Left renal pelvis (tissue), 4 donors: Measurements from ENCODE around the gene NDUFV1. TPM values are rescaled to one million over a fixed set of nuclear protein-coding genes. Genes with fewer than 3 reads are reported as not detected.
A peak's percentile ranks its signal among the peaks of the same experiment; 100 is the strongest.
"Not testable (repeated sequence)": the region's sequence is repeated elsewhere in the genome, so short reads cannot be mapped to it uniquely, and the experiment has no call there.

Source experiments
- DNase-seq, 4 donors: peaks; one replicate each; pipeline ENCODE4 v3.0.0-alpha.2; 2013; ENCODE audit warnings: low read depth in 4 of 4, low spot score in 3 of 4
- polyA plus RNA-seq, 4 donors: library from polyadenylated mRNA; unstranded; fragments of 120-200 nt; gene quantifications; one replicate each; pipeline ENCODE4 v1.2.1, GENCODE V29; 2013; ENCODE audit not compliant: insufficient read length in 4 of 4

Gene NDUFV1
- polyA plus RNA-seq, 4 donors, result 122 to 271 (median 155) TPM

DNA sequence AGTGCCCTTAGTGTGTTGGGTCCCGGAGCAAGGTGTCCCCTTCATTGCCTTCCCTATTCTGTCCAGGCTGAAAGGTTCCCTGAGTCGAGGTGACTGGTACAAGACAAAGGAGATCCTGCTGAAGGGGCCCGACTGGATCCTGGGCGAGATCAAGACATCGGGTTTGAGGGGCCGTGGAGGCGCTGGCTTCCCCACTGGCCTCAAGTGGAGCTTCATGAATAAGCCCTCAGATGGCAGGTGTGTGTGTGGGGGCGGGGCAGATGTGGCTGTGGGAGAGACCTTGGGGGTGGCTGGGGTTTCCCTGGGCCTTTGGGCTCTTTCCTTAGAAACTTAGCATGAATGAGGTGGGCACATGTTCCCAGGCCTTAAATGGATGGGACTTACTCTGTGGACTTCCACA is 1.8 kb downstream of the NDUFV1 start:
- DNase-seq, result no peak

GRCh38 chr11:67609316-67609715 is 2.6 kb downstream of the NDUFV1 start:
- no peak for DNase-seq

DNA sequence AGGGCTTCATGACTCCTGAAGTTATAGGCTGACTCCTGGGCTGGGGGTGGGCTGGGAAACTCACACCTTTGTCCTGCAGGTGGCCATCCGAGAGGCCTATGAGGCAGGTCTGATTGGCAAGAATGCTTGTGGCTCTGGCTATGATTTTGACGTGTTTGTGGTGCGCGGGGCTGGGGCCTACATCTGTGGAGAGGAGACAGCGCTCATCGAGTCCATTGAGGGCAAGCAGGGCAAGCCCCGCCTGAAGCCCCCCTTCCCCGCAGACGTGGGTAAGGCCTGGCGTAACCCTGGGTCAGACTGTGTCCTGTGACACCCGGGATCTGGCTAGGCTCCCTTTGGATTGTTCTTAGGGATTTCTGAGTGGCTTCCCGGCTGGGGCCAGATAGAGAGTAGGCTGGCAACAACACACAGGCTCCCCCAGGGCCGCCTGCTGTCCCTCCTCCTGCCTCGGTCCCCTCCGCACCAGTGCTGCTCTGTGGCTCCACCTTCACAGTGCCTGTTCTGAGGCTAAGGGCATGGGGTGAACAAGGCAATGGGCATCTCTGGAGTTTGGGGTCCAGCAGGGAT is 3.6 kb downstream of the NDUFV1 start:
- DNase-seq, result no peak

DNA sequence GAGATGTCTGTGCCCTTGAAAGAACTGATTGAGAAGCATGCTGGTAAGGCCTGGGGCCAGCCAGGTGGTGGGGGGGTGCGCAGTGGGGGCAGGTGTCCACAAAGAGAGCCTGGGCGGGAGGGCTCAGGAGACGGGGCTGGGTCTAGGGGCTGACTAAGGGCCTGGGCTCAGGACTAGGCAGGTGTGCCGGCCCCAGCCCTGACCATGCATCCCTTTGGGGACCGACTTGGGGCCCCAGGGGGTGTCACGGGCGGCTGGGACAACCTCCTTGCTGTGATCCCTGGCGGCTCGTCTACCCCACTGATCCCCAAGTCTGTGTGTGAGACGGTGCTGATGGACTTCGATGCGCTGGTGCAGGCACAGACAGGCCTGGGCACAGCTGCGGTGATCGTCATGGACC is 4.4 kb downstream of the NDUFV1 start:
- DNase-seq, result no peak

- no peak for DNase-seq
Measured at GRCh38 chr11:67611704-67612587, 5.2 kb downstream of the NDUFV1 start.

GRCh38 chr11:67612751-67613150 is 6.0 kb downstream of the NDUFV1 start:
- DNase-seq, result no peak

- no peak for DNase-seq
Measured at GRCh38 chr11:67613313-67613959, 6.7 kb downstream of the NDUFV1 start.

DNA sequence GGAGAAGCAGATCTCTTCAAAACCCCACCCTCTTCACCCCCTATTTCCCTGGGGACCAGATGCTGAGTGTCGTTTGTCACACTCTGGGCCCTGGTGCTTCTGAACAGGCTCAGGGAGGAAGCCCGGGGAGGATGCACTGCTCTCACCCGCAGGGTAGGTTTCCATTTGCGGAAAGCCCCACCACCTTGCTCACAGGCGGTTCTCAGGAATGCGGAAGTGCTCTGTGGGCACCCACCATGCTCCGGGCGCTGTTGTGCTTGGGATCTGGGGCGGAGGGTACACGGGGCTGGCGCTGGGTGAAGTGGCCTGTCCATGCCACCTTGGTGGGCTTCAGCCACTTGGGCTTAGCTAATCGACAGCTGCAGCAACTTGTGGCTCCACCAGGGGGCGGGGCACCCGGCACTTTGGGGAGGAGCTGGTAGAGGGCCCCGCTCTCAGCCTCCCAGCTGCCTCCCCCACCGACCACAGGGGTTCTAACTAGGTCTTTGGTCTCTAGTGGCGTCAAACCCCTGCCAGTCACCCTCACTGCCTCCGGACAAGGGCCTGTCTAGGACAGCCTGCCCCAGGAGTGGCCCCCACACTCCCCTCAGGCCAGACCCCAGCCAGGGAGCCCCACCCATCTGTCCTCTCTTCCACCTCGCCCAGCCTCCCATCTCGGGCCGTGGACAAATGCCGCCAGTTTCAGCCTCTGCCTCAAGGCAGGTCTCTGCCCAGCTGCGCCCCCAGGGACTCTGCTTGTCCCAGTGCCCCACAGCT is 7.4 kb downstream of the NDUFV1 start:
- DNase-seq, result peak in 1 of 4 donors; percentile 25

DNA sequence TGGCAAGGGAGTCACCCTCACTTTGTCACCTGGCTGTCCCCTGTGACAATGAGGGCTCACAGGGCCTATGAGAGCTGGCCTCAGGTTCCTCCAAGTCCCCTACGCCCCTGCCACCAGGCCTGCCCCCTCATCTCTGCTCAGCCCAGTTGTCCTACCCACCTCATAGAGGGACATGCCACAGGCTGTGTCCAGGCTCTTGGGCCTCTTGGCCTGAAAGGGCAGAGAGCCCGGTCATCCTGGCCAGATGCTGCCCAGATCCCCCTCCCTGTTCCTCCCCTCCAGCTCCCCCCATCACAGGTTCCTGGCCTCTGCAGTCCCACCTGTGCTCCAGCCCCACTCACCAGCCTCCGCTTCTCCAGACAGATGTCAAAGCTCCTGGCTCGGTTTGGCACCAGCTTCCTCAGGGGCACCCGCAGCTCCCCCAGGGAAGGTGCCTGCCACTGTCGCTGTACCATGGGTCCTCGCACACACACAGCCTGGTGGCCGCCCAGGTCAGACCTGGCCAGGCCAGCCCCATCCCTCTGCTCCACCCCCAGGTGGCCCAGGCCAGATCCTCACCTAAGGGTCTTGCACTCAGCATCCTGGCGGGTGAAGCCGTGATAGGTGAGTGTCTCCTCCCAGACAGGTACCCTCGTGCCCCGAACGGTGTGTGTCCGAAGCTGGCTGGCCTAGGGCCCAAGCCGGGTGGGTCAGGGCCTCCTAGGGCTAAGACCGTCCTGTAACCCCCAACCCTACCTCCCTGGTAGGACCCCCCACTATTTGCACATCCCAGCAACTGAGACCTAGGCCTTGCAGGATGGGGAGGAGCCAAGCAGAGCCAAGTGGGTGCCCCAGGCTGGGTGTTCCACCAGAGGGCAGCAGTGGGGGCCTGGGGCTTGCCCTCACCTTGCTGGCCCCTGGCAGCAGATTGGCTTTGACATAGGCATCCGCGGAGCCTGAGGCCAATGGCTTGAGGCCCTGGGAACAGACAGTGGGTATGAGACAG is 8.3 kb downstream of the NDUFV1 start:
- no peak for DNase-seq

DNA sequence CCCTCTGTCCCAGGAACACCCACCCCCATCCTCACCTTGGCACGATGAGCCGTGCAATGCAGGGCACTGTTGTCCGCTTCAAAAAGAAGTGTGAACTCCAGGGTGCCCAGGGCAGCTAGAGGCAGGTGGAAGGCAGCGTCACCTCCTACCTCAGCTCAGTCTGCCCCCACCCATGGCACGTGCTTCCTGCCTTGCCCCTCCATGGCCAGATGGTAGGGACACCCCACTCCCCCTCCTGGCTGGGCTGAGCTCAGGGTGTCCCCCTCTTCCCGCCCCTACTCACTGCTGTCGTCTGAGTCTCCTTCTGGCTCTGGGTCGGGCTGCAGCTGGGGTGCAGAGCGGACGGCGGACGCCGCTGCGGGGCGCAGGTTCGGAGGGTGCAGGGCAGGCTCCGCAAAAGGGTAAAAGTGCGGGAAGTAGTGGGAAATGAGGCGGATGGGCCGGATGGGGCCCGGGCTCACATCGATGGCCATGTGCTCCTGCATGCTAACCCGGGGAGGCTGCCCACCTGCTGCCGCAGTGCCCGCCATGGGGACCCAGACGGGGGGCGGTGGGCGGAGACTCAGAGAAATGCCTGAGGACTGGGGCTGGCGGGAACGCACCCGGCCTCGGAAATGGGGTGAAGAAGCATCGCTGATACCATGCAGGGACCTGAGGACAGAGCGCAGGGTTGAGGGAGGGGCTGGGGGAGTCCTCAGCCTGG is 9.1 kb downstream of the NDUFV1 start:
- DNase-seq, result no peak

GRCh38 chr11:67616431-67617242 is 9.9 kb downstream of the NDUFV1 start:
- DNase-seq, result no peak

DNA sequence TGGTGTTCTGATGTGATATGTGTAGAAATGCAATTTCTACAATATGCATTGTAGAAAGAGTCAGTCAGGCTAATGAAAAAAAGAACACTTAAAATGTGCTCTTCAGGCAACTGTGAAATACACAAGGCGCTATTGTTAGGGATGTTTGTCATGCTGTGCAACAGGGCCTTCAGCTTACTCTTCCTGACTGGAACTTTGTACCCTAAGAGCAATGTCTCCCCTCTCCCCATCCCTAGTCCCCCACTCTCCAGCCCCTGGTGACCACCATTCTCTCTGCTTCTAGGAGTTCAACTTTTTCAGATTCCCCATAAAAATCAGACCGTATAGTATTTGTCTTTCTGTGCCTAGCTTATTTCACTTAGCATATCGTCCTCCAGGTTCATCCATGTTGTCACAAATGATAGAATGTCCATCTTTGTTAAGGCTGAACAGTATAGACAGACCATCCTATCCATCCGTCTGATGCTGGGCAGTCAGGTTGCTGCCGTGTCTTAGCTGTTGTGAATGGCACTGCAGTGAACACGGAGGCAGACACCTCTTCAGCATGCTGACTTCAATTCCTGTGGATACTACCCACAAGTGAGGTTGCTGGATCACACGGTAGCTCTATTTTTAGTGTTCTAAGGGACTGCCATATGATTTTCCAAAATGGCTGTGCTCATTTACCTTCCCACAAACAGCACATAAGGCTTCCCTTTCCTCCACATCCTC is 10.7 kb downstream of the NDUFV1 start:
- DNase-seq, result no peak

- DNase-seq, result not testable (repeated sequence)
Measured at GRCh38 chr11:67618901-67619659, 12.3 kb downstream of the NDUFV1 start.

- not testable (repeated sequence) for DNase-seq
Measured at GRCh38 chr11:67619683-67620618, 13.2 kb downstream of the NDUFV1 start.

- DNase-seq, result not testable (repeated sequence)
Measured at GRCh38 chr11:67620621-67621020, 13.9 kb downstream of the NDUFV1 start.

DNA sequence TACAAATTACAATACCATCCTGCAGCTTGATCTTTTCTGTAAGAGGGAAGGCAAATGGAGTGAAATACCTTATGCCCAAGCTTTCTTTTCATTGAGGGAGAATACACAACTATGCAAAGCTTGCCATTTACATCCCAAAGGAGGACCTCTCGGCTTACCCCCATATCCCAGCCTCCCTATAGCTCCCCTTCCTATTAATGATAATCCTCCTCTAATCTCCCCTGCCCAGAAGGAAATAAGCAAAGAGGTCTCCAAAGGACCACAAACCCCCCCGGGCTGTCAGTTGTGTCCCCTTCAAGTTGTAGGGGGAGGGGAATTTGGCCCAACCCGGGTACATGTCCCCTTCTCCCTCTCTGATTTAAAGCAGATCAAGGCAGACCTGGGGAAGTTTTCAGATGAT is 15.2 kb downstream of the NDUFV1 start:
- not testable (repeated sequence) for DNase-seq
